Limb (tissue), 2 donors: ENCODE data around the gene PAPLN.
A peak's percentile ranks its signal among the peaks of the same experiment; 100 is the strongest.

Source experiments
- DNase-seq, 2 donors: peaks; one replicate each; pipeline ENCODE4 v3.0.0-alpha.2; 2016; ENCODE audit errors: extremely low spot score in 2 of 2

PAPLN gene

GRCh38 chr14:73243748-73244147 is 6.4 kb downstream of the PAPLN start:
- DNase-seq = no peak

GRCh38 chr14:73244541-73245290 is 7.4 kb downstream of the PAPLN start:
- DNase-seq = peak in 1 of 2 donors; percentile 23

- peak in 1 of 2 donors; percentile 60 for DNase-seq
These were observed 8.4 kb downstream of the PAPLN start for GRCh38 chr14:73245480-73246325.

GRCh38 chr14:73246387-73247150 is 9.3 kb downstream of the PAPLN start:
- DNase-seq = no peak

- DNase-seq = no peak
These were observed 11.0 kb downstream of the PAPLN start for GRCh38 chr14:73248108-73248868.

- no peak for DNase-seq
These were observed 11.8 kb downstream of the PAPLN start for GRCh38 chr14:73249108-73249507.

GRCh38 chr14:73249564-73250316 is 12.4 kb downstream of the PAPLN start:
- no peak for DNase-seq

GRCh38 chr14:73250317-73250713 is 13.0 kb downstream of the PAPLN start:
- no peak for DNase-seq

GRCh38 chr14:73250781-73251500 is 13.6 kb downstream of the PAPLN start:
- DNase-seq = no peak

- no peak for DNase-seq
These were observed 14.4 kb downstream of the PAPLN start for GRCh38 chr14:73251516-73252215.

GRCh38 chr14:73252491-73253322 is 15.4 kb downstream of the PAPLN start:
- DNase-seq = no peak

- no peak for DNase-seq
These were observed 16.0 kb downstream of the PAPLN start for GRCh38 chr14:73253323-73253610.

GRCh38 chr14:73253721-73254120 is 16.4 kb downstream of the PAPLN start:
- DNase-seq = no peak

- no peak for DNase-seq
These were observed 17.1 kb downstream of the PAPLN start for GRCh38 chr14:73254247-73255004.

GRCh38 chr14:73255005-73255400 is 17.7 kb downstream of the PAPLN start:
- DNase-seq = no peak

- no peak for DNase-seq
These were observed 18.5 kb downstream of the PAPLN start for GRCh38 chr14:73255693-73256225.

GRCh38 chr14:73258076-73258475 is 20.8 kb downstream of the PAPLN start:
- DNase-seq = no peak
